WTC11 (cell line): Measurements from ENCODE around the gene AP3B2. TPM values are rescaled to one million over a fixed set of nuclear protein-coding genes. Genes with fewer than 3 reads are reported as not detected.

Source experiments
- ATAC-seq: fragments of 200-7000 bp; cut with Tn5 transposase; 2 replicates; pipeline ENCODE4 v1.10.0; 2021; ENCODE audit warnings: mild to moderate bottlenecking, moderate library complexity
- CTCF ChIA-PET: fragments of 300-600 bp; sonication (Branson Sonifier 250); formaldehyde crosslinking; loops from one replicate; lab custom pipeline; 2021; ENCODE audit warnings: antibody characterized with exemption; lab: Charles Lee
- POLR2A ChIA-PET: fragments of 350-600 bp; sonication (Branson Sonifier 250); formaldehyde crosslinking; loops from one replicate; lab custom pipeline; 2021; ENCODE audit warnings: antibody characterized with exemption; lab: Charles Lee
- DNase-seq: peaks from one replicate; pipeline ENCODE4 v3.0.0; 2021; ENCODE audit warnings: low spot score
- H3K27ac Mint-ChIP-seq: 2 replicates; pipeline ENCODE4 v1.8.0; 2021; ENCODE audit warnings: mixed read lengths
- H3K27me3 Mint-ChIP-seq: 2 replicates; pipeline ENCODE4 v1.8.0; 2021; ENCODE audit warnings: low read depth, mild to moderate bottlenecking, moderate library complexity, mixed read lengths
- H3K36me3 Mint-ChIP-seq: 2 replicates; pipeline ENCODE4 v1.8.0; 2021; ENCODE audit warnings: mixed read lengths
- H3K4me1 Mint-ChIP-seq: 2 replicates; pipeline ENCODE4 v1.8.0; 2022; ENCODE audit warnings: mixed read lengths
- H3K4me3 Mint-ChIP-seq: 2 replicates; pipeline ENCODE4 v1.8.0; 2021; ENCODE audit warnings: mild to moderate bottlenecking, moderate library complexity, mixed read lengths
- H3K9me3 Mint-ChIP-seq: 2 replicates; pipeline ENCODE4 v1.8.0; 2021; ENCODE audit warnings: mixed read lengths
- CBFB ChIP-seq: sonication (generic); formaldehyde crosslinking; IDR thresholded peaks from 2 replicates; pipeline ENCODE4 v1.8.1; 2022; ENCODE audit warnings: mild to moderate bottlenecking, low read depth, missing genetic modification reagents
- GABPB1 ChIP-seq: sonication (generic); formaldehyde crosslinking; IDR thresholded peaks from 2 replicates; pipeline ENCODE4 v1.8.1; 2023; ENCODE audit warnings: mild to moderate bottlenecking, missing genetic modification reagents
- IRF2 ChIP-seq: sonication (generic); formaldehyde crosslinking; IDR thresholded peaks from 2 replicates; pipeline ENCODE4 v1.8.0; 2022; ENCODE audit warnings: low read depth, missing genetic modification reagents, borderline replicate concordance
- JUN ChIP-seq: sonication (generic); formaldehyde crosslinking; IDR thresholded peaks from 2 replicates; pipeline ENCODE4 v1.8.0; 2023; ENCODE audit warnings: mild to moderate bottlenecking, missing genetic modification reagents
- MLX ChIP-seq: sonication (generic); formaldehyde crosslinking; IDR thresholded peaks from 2 replicates; pipeline ENCODE4 v1.8.1; 2023; ENCODE audit warnings: mild to moderate bottlenecking, missing genetic modification reagents, moderate library complexity
- NR2C2 ChIP-seq: sonication (generic); formaldehyde crosslinking; IDR thresholded peaks from 2 replicates; pipeline ENCODE4 v1.8.0; 2022; ENCODE audit warnings: mild to moderate bottlenecking, missing genetic modification reagents
- SMAD4 ChIP-seq: sonication (generic); formaldehyde crosslinking; IDR thresholded peaks from 2 replicates; pipeline ENCODE4 v1.8.0; 2022; ENCODE audit warnings: mild to moderate bottlenecking, missing genetic modification reagents
- TEAD1 ChIP-seq: sonication (generic); formaldehyde crosslinking; IDR thresholded peaks from 2 replicates; pipeline ENCODE4 v1.8.0; 2022; ENCODE audit warnings: mild to moderate bottlenecking, missing genetic modification reagents
- USF1 ChIP-seq: sonication (generic); formaldehyde crosslinking; IDR thresholded peaks from 2 replicates; pipeline ENCODE4 v1.8.0; 2022; ENCODE audit warnings: mild to moderate bottlenecking, missing genetic modification reagents
- ZBTB21 ChIP-seq: sonication (generic); formaldehyde crosslinking; IDR thresholded peaks from 2 replicates; pipeline ENCODE4 v1.8.1; 2023; ENCODE audit warnings: mild to moderate bottlenecking, missing genetic modification reagents, borderline replicate concordance
- ZNF219 ChIP-seq: sonication (generic); formaldehyde crosslinking; IDR thresholded peaks from 2 replicates; pipeline ENCODE4 v1.8.0; 2023; ENCODE audit warnings: missing genetic modification reagents, mild to moderate bottlenecking, borderline replicate concordance
- ZNF512 ChIP-seq: sonication (generic); formaldehyde crosslinking; IDR thresholded peaks from 2 replicates; pipeline ENCODE4 v1.8.1; 2022; ENCODE audit warnings: missing genetic modification reagents, borderline replicate concordance
- ZNF671 ChIP-seq: fragments of 250-450 bp; sonication (Bioruptor Pico); IDR thresholded peaks from 2 replicates; pipeline ENCODE4 v1.8.0; 2021; ENCODE audit warnings: mild to moderate bottlenecking
- total RNA-seq: library from RNA; stranded (reverse); gene quantifications from 3 replicates; pipeline ENCODE4 v1.2.3, GENCODE V29; 2021
- TF ChIP-seq, protein P1 (sequence below): sonication (generic); formaldehyde crosslinking; IDR thresholded peaks from 2 replicates; pipeline ENCODE4 v1.8.0; 2022; ENCODE audit warnings: missing genetic modification reagents
- TF ChIP-seq, protein P2 (sequence below): sonication (generic); formaldehyde crosslinking; IDR thresholded peaks from 2 replicates; pipeline ENCODE4 v1.8.1; 2023; ENCODE audit warnings: mild to moderate bottlenecking, missing genetic modification reagents, moderate library complexity
- TF ChIP-seq, protein P3 (sequence below): fragments of 250-450 bp; sonication (Bioruptor Pico); IDR thresholded peaks from 2 replicates; pipeline ENCODE4 v2.1.2; 2022; ENCODE audit warnings: mild to moderate bottlenecking, moderate library complexity
- TF ChIP-seq, protein P4 (sequence below): sonication (generic); formaldehyde crosslinking; IDR thresholded peaks from 2 replicates; pipeline ENCODE4 v1.8.0; 2022; ENCODE audit warnings: mild to moderate bottlenecking, missing genetic modification reagents

AP3B2 gene
- total RNA-seq, 1 experiment from 2014 or later = 17.7 TPM

DNA sequence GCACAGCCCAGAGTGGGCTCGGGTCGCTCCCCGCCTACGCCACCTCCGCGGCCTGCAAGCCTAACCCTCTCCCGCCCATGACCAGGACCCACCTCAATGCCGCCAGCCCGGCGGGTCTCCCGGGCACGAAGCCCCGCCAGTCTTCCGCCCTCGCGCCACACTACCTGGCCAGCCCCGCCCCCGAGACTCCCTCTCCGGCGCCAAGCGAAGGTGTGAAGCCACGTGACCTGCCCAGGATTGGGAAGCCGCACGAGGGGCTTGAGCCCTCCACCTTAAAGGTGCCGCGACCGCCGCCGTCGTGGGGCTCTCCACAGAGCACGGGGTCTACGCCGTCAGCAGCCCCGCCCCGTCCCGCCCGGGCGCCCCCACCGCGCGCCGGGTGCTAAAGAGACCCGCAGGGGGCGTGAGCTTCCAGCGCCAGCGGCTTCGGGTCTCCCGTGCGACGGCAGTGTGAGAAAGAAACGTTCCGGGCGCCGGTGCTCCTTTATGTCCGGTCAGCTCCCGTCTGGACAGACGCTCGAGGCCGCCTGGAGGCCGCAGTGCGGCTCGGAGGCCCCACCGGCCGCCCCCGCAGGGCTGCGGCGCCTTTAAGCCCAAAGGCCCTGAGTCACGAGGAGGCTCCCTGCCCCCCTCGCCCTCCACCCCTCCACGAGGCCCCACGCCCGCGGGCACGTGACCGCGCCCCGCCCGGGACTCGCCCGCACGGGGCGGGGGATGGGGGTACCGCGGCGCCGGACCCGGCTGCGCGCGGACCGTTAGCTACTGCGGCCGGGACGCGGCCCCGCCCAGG is 62.4 kb downstream of the AP3B2 start, which contains the start of gene CPEB1 (continued):
- TF ChIP-seq, protein P1, sequence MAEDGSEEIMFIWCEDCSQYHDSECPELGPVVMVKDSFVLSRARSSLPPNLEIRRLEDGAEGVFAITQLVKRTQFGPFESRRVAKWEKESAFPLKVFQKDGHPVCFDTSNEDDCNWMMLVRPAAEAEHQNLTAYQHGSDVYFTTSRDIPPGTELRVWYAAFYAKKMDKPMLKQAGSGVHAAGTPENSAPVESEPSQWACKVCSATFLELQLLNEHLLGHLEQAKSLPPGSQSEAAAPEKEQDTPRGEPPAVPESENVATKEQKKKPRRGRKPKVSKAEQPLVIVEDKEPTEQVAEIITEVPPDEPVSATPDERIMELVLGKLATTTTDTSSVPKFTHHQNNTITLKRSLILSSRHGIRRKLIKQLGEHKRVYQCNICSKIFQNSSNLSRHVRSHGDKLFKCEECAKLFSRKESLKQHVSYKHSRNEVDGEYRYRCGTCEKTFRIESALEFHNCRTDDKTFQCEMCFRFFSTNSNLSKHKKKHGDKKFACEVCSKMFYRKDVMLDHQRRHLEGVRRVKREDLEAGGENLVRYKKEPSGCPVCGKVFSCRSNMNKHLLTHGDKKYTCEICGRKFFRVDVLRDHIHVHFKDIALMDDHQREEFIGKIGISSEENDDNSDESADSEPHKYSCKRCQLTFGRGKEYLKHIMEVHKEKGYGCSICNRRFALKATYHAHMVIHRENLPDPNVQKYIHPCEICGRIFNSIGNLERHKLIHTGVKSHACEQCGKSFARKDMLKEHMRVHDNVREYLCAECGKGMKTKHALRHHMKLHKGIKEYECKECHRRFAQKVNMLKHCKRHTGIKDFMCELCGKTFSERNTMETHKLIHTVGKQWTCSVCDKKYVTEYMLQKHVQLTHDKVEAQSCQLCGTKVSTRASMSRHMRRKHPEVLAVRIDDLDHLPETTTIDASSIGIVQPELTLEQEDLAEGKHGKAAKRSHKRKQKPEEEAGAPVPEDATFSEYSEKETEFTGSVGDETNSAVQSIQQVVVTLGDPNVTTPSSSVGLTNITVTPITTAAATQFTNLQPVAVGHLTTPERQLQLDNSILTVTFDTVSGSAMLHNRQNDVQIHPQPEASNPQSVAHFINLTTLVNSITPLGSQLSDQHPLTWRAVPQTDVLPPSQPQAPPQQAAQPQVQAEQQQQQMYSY (CRISPR knock-in tag) = 0 out of 2 replicates have a peak, but pooled peaks have one; percentile 34
- TF ChIP-seq ZNF671 (CRISPR knock-in tag) = no peak

DNA sequence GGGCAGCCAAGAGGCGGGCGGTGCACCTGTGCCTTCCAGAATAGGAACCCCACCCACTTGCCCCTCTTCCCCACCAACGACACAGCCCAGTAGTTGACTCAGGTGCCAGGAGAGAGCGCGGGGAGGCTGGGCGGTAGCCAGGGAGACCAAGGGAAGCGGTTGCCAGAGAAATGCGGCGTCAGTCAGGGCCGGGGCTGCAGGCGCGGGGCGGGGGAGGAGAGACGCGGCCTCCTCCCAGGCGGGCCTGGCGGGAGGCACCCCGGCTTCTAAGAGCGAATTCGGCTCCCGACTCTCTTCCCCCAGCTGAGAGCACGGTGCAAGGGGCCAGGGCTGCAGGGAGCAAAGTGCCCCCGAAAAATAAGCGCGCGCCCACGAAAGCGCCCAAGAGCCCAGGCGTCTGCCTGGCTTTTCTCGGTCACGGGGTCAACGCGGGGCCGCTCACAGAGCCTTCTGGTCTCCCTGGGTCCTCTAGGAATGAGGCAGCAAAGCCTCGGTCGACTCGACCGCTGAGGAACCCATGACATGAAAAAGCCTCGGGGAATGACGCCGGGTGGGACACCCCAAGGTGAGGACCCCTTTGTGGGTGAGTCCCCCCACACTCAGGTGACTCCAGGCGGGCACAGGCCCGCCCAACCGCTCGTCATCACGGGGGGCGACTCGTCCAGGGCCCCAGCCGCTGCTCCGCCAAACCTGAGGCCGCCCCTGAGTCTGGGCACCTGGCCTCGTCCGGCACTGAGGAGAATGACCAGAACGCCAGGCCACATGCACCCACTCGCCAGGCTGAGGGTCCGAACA is 63.2 kb downstream of the AP3B2 start:
- Mint-ChIP-seq H3K4me1 (peaks cover 19% of the 10 kb centered on the region), H3K9me3 (no peaks in the 10 kb centered on the region), H3K4me3 (peak overlapping the region; percentile 65), H3K36me3 (no peaks in the 10 kb centered on the region), H3K27ac (no peak overlapping the region), H3K27me3 (peaks cover 69% of the 10 kb centered on the region)
- ChIA-PET CTCF (interaction anchor here (0.7 to 1.6 kb wide), 6 partner anchors 24 to 543 kb away, joined by 3 to 5 read pairs (median 4); no protein-coding TSS in a partner anchor), POLR2A (interaction anchor here (0.6 kb wide), 1 partner anchor 167 kb away, joined by 3 read pairs; no protein-coding TSS in a partner anchor)
- ATAC-seq (peak; percentile 57), DNase-seq (peak; percentile 62)
- no peak for TF ChIP-seq ZNF512
- no peak for TF ChIP-seq ZBTB21 (CRISPR knock-in tag)
- TF ChIP-seq JUN (CRISPR knock-in tag) = no peak
- no peak for TF ChIP-seq SMAD4 (CRISPR knock-in tag)
- no peak for TF ChIP-seq NR2C2
- TF ChIP-seq, protein P2, sequence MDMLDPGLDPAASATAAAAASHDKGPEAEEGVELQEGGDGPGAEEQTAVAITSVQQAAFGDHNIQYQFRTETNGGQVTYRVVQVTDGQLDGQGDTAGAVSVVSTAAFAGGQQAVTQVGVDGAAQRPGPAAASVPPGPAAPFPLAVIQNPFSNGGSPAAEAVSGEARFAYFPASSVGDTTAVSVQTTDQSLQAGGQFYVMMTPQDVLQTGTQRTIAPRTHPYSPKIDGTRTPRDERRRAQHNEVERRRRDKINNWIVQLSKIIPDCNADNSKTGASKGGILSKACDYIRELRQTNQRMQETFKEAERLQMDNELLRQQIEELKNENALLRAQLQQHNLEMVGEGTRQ (CRISPR knock-in tag) = no peak
- TF ChIP-seq IRF2 = no peak
- no peak for TF ChIP-seq USF1 (CRISPR knock-in tag)
- TF ChIP-seq CBFB = no peak
- TF ChIP-seq, protein P3, sequence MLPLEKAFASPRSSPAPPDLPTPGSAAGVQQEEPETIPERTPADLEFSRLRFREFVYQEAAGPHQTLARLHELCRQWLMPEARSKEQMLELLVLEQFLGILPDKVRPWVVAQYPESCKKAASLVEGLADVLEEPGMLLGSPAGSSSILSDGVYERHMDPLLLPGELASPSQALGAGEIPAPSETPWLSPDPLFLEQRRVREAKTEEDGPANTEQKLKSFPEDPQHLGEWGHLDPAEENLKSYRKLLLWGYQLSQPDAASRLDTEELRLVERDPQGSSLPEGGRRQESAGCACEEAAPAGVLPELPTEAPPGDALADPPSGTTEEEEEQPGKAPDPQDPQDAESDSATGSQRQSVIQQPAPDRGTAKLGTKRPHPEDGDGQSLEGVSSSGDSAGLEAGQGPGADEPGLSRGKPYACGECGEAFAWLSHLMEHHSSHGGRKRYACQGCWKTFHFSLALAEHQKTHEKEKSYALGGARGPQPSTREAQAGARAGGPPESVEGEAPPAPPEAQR (CRISPR knock-in tag) = no peak
- TF ChIP-seq GABPB1 (CRISPR knock-in tag) = no peak
- no peak for TF ChIP-seq ZNF219
- no peak for TF ChIP-seq TEAD1 (CRISPR knock-in tag)
- no peak for TF ChIP-seq MLX (CRISPR knock-in tag)
- TF ChIP-seq, protein P4, sequence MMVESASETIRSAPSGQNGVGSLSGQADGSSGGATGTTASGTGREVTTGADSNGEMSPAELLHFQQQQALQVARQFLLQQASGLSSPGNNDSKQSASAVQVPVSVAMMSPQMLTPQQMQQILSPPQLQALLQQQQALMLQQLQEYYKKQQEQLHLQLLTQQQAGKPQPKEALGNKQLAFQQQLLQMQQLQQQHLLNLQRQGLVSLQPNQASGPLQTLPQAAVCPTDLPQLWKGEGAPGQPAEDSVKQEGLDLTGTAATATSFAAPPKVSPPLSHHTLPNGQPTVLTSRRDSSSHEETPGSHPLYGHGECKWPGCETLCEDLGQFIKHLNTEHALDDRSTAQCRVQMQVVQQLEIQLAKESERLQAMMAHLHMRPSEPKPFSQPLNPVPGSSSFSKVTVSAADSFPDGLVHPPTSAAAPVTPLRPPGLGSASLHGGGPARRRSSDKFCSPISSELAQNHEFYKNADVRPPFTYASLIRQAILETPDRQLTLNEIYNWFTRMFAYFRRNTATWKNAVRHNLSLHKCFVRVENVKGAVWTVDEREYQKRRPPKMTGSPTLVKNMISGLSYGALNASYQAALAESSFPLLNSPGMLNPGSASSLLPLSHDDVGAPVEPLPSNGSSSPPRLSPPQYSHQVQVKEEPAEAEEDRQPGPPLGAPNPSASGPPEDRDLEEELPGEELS = no peak
